Right renal cortex interstitium (tissue), 3 donors: ENCODE results near the gene TES. TPM values are rescaled to one million over a fixed set of nuclear protein-coding genes. Genes with fewer than 3 reads are reported as not detected.

Experiments used
- DNase-seq, 3 donors: peaks; one replicate each; pipeline ENCODE4 v3.0.0-alpha.2; 2013; ENCODE audit warnings: low read depth in 3 of 3, low spot score in 2 of 3
- polyA plus RNA-seq, 3 donors: library from polyadenylated mRNA; unstranded; fragments of 120-200 nt; gene quantifications; one replicate each; pipeline ENCODE4 v1.2.1, GENCODE V29; 2013; ENCODE audit not compliant: insufficient read length in 3 of 3

The TES gene
- polyA plus RNA-seq, 3 donors, result 75.5 to 80.6 (median 80.4) TPM

GRCh38 chr7:116193329-116194087 lies 16.8 kb upstream of the TES start:
- no peak for DNase-seq

- DNase-seq, result no peak
These were observed 16.2 kb upstream of the TES start for GRCh38 chr7:116194115-116194514.

GRCh38 chr7:116195451-116195850 lies 14.9 kb upstream of the TES start:
- no peak for DNase-seq

- DNase-seq, result no peak
These were observed 13.4 kb upstream of the TES start for GRCh38 chr7:116196947-116197346.

GRCh38 chr7:116197360-116197759 lies 13.0 kb upstream of the TES start:
- no peak for DNase-seq

DNA sequence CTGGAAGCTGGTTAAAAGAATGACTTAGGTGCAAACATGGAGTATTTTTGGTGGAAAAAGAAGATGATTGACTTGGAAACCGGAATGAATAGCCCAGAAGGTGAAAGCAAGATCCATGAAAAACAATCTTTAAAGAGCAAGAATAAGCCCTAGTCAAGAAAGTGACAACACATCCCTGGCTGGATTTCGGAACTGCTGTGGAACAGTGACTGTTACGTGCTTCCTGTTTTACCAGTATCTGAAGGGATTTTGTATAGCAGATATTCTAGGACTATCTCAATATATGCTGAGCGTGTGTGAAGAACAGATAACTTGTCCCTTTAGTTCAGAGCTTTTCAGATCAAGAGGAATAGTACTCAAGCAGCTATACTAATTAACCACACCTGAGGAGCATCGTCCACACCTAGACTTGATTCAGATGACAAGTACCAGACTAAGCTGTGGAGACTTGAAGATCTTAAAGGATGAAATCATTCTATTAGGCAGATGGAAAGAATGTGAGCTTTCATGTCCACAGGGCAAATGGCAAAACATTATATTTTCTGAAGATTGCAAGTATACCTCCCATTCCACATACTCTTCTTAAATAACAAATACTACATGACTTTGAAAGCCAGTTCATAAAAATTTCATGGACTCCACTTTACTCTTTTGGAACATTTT lies 11.5 kb upstream of the TES start:
- DNase-seq, result no peak

DNA sequence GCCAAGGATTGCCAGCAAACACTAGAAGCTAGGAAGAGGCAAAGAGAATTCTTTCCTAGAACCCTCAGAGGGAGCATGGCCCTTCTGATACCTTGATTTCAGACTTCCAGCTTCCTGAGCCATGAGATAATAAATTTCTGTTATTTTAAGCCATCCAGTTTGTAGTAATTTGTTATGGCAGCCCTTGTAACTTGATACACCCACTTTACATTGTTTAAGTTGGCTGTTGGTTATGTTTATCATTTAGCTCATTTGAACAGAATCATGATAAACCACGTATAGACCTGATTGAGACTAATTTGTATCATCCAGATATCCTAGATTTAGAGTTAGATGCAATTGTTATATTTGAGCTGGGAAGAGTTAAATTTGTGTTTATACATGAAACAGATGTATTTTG lies 9.4 kb upstream of the TES start:
- DNase-seq, result no peak

DNA sequence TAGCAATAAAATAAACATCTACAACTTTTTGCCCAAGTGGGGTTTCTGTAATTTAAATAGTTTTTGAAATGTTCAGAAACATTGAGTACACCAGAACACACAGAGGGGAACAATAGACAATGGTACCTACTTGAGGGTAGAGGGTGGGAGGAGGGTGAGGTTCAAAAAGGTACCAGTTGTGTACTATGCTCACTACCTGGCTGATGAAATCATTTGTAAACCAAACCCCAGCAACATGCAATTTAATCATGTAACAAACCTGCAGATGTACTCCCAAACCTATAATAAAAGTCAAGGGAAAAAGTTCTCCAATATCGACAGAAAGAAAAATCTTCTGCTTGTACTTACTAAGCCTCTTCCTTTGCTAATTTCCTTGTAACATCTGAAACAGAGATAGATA lies 4.2 kb upstream of the TES start:
- no peak for DNase-seq

- DNase-seq, result no peak
These were observed 1.4 kb upstream of the TES start for GRCh38 chr7:116208919-116209318.

GRCh38 chr7:116209561-116210070 lies 723 bp upstream of the TES start:
- DNase-seq, result no peak

DNA sequence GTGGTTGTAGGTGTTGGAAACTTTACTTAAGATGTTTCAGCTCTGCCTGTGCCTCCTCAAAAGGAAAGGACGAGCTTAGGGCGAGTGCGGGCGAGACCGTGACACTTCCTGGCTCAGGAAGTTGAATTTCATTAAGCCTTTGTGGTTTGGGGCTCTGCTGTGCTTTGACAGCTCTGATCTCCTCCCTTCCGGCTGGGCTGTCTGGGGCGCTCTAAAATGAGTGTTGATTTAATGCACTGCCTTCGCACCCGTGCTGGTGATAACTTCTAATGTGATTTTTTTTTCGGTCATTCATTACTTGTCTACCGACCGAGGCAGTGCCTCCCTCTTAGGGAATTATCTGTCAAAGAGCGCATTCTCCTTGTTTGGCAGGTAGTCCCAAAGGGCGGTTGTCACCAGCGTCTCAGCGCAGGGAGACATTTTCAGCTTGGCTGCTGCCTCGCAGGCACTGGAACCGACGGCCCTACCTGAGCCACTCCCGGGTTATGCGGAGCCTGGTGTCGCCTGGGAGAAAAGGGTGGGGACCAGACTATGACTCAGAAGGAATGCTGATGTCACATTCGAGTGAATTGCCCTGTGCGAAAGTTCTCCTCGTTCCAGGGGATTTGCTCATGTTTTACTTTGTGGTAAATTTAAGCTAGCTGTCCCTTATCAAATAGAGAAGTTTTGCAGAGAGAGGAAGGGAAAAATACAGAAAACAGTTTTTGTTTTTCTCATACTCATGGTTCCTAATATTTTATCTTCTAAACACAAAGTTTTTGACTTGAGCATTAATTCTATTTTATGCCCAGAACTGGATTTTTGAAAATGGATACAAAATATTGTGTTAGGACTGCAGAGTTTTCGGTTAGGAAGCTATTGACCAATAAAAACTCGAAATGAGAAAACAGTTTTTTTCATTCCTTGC lies 920 bp downstream of the TES start:
- DNase-seq, result peak; percentile 50 to 64 (median 52)

DNA sequence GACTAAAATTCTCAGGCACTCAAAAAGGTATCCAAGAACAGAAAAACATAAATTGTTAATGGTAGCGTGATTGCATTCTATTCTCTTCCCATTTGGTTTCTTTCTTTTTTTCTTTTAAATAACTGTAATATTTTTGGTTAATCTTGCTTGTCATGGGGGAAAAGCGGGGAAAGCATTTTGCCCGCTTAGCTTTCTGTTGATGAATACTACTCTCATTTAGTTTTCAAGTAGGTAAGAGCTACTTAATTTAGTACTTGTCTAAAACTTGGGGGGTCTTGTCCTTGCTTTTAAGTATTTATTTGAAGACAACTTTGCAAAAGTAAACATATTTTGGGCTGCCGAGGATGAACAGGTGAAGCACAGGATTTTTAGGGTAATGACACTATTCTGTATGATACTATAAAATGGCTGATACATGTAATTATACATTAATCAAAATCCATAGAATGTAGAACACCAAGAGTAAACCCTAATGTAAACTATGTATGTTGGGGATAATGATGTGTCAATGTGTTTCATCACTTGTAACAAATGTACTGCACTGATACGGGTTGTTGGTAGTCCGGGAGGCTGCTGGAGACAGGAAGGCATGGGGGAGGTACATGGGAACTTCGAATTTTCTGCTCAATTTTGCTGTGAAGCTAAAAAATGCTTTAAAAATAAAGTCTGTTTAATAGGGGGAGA lies 1.7 kb downstream of the TES start:
- DNase-seq, result no peak

DNA sequence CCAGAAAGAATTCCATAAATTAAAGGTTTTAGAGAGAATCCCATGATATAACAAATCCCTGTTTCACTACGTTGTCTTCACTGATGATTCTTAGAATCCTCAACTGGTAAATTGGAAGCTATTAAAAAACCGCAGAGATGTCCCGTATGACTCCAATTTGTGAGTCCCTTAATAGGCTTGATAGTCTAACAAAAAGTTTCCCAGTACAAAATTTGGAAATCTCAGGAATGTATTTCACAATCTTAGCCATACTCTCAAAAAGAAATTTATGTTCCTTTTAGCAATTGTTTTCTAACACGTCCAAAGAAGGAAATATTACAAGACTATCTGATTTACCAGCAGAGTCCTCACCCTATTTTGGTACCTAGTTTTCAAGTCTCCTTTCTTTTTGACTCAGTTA lies 2.5 kb downstream of the TES start:
- no peak for DNase-seq

DNA sequence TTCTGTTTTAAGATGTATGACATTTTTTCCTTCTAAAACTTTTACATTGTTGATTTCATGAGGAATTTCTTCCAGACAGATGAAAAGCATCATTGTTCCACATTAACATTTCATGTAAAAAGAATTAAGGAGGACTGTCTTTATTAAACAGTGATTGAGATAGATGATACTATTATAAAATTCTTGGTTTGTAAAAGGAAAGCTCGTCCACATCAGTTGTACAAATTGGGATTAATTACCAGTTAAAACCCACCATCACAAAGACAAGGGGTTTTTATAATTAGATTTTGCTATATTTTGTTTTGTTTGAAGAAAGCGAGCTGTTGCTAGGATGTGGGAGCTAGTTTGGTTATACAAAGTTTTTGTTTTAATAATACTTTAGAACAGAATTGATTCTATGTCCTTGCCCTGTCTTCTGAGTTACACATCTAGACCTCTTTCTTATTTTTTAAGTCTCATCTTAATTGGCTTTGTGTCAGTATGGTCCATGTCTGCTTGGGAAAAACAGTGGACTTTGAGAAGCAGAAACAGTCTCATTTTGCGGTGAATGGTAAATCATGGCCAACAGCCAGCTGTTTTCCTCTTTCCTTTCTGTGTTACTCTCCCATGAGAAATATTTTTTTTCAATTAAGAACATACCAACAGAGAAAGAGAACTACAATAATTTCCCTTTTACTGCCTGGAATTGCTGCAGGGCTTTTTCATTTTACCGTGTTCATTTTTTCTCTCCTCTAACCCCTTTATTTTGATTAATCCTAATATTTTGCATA lies 3.2 kb downstream of the TES start:
- peak in 1 of 3 donors; percentile 27 for DNase-seq

DNA sequence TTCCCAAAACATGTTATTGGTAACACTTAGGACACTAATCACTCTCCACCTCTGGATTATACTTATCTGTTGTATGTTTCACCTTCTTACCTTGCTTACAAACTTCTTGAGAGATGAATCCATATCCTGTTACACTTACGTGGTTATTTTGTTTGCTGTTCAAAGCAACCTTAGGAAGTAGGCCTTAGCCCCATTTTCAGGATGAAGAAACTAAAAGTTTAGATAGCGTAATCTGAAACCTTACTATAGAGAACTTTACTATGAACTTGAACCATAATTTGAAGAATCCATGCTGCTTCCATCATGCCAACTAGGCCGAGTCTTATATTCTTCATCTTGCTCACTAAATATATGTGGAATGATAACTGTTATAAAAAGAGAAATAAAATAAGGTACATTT lies 4.6 kb downstream of the TES start:
- no peak for DNase-seq

DNA sequence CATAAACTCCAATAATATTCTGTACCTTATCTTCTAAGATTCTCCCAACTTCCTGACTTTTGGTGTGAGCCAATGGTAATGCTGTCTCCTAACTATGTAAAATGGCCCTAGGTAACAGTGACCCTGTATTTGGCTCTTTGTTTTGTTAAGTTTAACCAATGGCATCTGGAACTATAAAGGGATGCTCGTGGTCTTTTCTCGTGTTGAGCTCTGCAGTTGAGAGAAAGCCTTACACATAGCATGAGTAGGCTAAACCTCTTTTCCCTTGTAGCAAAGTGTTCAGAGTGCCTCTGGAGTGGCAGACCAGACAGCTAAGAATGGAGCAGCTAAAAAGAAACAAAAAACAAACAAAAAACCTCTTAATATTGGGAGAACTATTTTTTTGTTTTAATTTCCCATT lies 5.2 kb downstream of the TES start:
- DNase-seq, result no peak

- DNase-seq, result no peak
These were observed 6.7 kb downstream of the TES start for GRCh38 chr7:116216956-116217571.

DNA sequence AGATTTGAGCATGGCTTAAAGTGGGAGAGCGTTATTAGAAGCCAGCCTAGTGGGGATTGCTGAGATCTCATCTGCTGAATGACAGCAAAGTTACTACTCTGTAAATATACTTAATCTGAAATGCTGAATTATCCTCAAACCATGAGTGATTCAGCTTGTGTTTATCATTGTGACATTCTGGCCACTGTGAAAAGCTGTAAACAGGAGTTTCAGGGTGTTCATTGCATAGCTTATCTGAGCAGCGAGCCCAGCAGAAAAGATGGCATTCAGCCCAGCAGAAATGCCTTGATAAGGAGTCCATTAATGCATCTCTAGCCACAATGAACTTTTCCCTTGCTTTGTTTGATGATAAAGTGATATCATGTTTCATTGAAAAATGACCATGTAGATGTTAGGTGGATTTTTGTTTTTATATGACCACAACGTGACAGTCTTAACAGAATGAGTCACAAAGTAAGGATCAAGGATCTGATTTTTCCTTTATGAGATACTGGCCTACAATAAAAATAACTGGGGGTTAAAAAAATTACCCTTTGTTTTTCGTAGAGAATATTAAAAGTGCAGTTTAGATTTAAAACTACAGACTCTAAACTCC lies 7.8 kb downstream of the TES start:
- DNase-seq, result no peak

GRCh38 chr7:116218747-116219146 lies 8.4 kb downstream of the TES start:
- DNase-seq, result no peak
